HFF-Myc (cell line): Measurements from ENCODE around the gene ANK2.
"Not testable (repeated sequence)": the region's sequence is repeated elsewhere in the genome, so short reads cannot be mapped to it uniquely, and the experiment has no call there.

Experiments used
- DNase-seq: peaks from one replicate; pipeline ENCODE4 v3.0.0-alpha.2; 2011; ENCODE audit warnings: low read depth; ENCODE audit errors: extremely low read depth
- H3K4me3 ChIP-seq: replicated peaks from 2 replicates; pipeline ENCODE4 v1.5.1; 2011; ENCODE audit warnings: low read depth, mild to moderate bottlenecking, control low read depth, low read length
- TF ChIP-seq, protein P1 (sequence below): IDR thresholded peaks from 2 replicates; pipeline ENCODE4 v1.5.1; 2012; ENCODE audit warnings: mild to moderate bottlenecking, low read depth, low read length, control low read depth; ENCODE audit errors: missing control alignments

Gene ANK2

DNA sequence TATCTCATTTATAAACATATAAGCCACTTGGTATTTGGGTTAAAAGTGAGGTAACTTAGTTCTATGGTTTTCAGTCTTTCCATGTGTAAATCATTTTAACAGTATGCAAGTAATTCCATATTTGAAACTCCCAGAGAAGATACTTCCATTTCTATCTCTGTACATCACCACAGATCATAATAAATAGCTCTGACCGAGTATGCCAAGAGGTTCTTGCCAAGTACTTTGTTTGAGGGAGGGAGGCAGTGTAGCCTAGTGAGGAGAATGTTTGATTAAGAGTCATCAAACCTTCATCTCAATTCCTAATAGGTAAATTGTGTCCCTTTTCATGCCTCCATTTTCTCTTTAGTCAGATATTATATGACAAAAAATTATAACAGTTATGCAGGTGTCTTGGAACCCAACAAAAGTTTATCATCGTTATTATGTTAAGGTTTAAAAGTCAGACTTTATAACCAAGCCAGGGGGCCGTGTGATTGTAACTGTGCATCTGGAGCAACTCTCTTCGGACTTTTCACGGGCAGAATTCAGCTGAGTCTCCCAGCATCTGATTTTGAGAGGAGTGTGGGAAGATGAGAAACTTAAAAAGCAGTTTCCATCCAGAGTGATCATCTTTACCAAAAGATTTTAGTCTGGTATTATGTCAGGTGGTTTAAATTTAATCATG lies 123.8 kb downstream of the ANK2 start:
- no peak for DNase-seq
- H3K4me3 ChIP-seq = no peak overlapping the region
- TF ChIP-seq, protein P1, sequence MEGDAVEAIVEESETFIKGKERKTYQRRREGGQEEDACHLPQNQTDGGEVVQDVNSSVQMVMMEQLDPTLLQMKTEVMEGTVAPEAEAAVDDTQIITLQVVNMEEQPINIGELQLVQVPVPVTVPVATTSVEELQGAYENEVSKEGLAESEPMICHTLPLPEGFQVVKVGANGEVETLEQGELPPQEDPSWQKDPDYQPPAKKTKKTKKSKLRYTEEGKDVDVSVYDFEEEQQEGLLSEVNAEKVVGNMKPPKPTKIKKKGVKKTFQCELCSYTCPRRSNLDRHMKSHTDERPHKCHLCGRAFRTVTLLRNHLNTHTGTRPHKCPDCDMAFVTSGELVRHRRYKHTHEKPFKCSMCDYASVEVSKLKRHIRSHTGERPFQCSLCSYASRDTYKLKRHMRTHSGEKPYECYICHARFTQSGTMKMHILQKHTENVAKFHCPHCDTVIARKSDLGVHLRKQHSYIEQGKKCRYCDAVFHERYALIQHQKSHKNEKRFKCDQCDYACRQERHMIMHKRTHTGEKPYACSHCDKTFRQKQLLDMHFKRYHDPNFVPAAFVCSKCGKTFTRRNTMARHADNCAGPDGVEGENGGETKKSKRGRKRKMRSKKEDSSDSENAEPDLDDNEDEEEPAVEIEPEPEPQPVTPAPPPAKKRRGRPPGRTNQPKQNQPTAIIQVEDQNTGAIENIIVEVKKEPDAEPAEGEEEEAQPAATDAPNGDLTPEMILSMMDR = no peak

DNA sequence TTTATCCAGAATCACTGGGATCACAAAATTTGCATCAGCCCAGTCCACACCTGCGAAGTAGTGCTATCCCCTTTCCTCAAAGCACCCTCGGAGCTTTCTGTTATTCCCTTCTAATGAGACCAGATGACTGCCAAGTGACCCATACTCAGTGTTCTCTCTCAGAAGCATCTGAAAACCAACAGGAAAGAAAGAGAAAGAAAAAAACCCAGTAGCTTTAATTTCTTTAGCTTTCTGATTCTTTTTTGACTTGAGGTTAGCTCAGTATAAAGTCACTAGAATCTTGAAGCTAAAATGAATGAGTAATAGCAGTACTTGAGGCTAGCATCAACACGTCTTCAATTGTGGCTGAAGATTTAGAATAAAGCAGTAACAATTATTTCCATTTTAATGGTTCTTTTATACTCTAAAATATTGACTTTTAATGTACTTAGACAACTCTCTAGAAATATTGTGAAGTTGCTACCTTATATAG lies 124.4 kb downstream of the ANK2 start:
- TF ChIP-seq, protein P1 = no peak
- DNase-seq = no peak
- no peak overlapping the region for H3K4me3 ChIP-seq

DNA sequence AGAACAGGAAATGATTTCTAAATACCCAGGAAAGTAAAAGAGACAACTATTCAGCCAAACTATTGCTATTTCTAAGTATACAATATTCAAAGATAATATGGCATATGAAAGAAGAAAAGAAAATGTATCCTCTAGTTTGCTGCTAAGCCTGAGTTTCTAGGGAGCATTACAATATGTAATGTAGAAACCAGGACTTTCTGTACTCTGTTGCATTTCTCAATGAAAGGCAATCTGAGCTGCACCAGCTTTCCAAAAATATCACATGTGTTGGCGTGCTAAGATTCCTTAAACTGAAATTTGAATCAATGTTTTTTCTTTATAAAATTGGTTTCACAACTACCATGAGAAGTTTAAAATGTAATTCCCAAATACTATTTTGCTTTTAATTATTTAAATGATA lies 129.6 kb downstream of the ANK2 start:
- DNase-seq = no peak
- TF ChIP-seq, protein P1 = no peak

DNA sequence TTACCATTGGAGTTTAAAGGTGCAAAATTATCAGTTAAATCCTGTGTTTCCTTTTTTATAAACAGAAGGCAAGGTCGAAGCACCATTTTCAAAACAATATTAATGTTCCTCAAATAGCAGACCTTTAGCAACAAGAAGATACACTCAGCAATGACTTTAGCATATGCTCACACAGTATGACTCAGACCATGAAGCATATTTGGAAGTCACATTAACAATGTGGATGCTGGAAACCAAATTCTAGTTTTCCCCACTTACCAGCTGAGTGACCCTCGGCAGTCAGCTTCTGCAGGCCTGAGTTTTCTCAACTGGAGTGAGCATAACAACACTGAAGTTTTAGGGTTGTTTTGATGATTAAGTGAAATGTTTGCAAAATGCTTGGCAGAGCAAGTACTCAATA lies 130.5 kb downstream of the ANK2 start:
- TF ChIP-seq, protein P1 = no peak
- DNase-seq = peak; percentile 10
- H3K4me3 ChIP-seq = no peak overlapping the region

More for the DNA sequence above, 129.6 kb downstream of the ANK2 start:
- no peak overlapping the region for H3K4me3 ChIP-seq

DNA sequence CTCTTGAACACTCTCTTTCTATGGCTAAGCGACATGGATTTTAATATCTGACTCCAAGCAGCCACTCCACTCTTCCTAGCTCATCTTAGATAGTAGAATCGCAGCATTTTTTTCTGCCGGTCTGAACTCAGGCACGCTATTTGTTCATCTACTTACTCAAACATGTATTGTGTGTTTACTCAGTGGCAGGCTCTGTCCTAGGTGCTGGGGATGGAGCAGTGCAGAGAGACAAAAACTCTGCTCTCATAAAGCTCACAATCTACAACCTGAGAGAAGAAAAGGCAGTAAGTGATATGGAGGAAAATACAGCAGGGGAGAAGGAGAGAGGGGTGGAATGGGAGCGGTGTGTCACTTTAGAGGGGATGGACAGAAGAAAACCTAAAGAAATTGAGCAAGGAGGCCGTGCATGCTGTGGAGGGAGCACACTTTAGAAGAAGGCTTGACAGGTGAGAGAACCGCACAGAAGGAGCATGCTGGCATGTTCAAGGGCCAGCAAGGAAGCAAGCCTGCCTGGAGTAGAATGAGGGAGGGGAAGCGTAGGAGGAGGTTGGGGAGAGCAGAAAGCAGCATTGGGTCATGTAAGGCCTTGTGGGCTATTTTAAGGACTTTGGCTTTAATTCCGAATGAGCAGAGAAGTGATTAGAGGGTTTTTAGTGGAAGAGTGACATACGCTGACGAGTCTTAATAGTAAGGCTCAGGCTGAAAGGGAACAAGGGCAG lies 132.0 kb downstream of the ANK2 start:
- TF ChIP-seq, protein P1 = no peak
- no peak for DNase-seq
- H3K4me3 ChIP-seq = no peak overlapping the region

DNA sequence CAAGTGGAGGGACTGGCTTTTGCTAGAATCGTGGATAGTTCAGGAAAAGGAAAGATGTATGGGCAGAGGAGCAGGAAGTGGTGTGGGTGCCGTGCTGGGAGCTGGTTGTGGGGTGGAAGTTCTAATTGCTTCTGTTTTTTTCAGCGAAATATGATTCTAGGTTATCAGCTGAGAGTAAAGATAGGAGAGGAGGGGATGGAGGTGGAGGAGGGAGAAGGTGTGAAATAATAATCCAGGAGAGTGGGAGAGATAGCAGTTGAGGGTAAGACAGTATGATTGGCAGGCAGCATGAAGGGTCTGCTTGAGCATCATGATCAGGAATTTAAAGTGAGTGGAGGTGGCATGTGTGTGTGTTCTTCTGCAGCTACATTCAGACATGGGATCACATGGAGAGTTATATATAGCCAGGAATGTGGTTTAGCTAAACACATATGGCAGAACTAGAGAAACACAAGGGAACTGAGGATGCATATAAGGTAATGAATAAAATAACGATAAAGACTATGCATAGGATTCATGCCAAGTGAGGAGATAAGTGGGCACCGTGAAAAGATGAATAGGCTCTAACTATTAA lies 133.7 kb downstream of the ANK2 start:
- H3K4me3 ChIP-seq = no peak overlapping the region
- TF ChIP-seq, protein P1 = no peak
- no peak for DNase-seq

DNA sequence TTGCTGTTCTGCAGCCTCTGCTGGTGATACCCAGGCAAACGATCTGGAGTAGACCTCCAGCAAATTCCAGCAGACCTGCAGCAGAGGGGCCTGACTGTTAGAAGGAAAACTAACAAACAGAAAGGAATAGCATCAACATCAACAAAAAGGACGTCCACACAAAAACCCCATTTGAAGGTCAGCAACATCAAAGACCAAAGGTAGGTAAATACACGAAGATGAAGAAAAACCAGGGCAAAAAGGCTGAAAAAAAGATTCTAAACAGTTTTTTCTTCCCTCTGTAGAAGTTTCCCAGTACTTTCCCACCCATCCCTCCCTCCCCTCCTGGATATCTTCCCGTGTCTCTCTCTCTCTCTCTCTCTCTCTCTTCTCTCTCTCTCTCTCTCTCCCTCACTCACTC lies 136.8 kb downstream of the ANK2 start:
- DNase-seq = not testable (repeated sequence)

More for the DNA sequence above, 136.8 kb downstream of the ANK2 start:
- H3K4me3 ChIP-seq = not testable (repeated sequence)
